ENCODE results near the gene EMC8.

GRCh38 chr16:85838381-85838780 lies 39.0 kb upstream of the EMC8 start:
- TF ChIP-seq CTCF (IDR thresholded peaks at IDR 0.05) (no peak), POLR2A (IDR thresholded peaks at IDR 0.05) (no peak)

All from right lobe of liver (tissue), 4 donors.